H9 (cell line): ENCODE results near the gene BSN. TPM values are rescaled to one million over a fixed set of nuclear protein-coding genes. Genes with fewer than 3 reads are reported as not detected.

Experiments used
- DNase-seq: peaks from one replicate; pipeline ENCODE4 v3.0.0-alpha.2; 2017
- H2AFZ ChIP-seq: one replicate; pipeline ENCODE4 v1.6.1; 2013; ENCODE audit warnings: mild to moderate bottlenecking, low read length, control low read depth, moderate library complexity
- H2AK5ac ChIP-seq: 2 replicates; pipeline ENCODE4 v1.6.1; 2013; ENCODE audit warnings: low read length, control low read depth, mixed read lengths; ENCODE audit not compliant: insufficient read length
- H2BK120ac ChIP-seq: one replicate; pipeline ENCODE4 v1.6.1; 2013; ENCODE audit warnings: low read depth, mild to moderate bottlenecking, low read length, control low read depth, inconsistent platforms; ENCODE audit not compliant: poor library complexity, severe bottlenecking
- H2BK12ac ChIP-seq: 2 replicates; pipeline ENCODE4 v1.6.1; 2013; ENCODE audit warnings: low read length, control low read depth, mixed read lengths, low read depth; ENCODE audit not compliant: insufficient read length
- H2BK15ac ChIP-seq: 2 replicates; pipeline ENCODE4 v1.6.1; 2013; ENCODE audit warnings: low read depth, low read length, control low read depth
- H2BK20ac ChIP-seq: one replicate; pipeline ENCODE4 v1.6.1; 2013; ENCODE audit warnings: low read depth, mild to moderate bottlenecking, low read length, control low read depth, inconsistent platforms; ENCODE audit not compliant: poor library complexity, severe bottlenecking
- H2BK5ac ChIP-seq: 2 replicates; pipeline ENCODE4 v1.6.1; 2013; ENCODE audit warnings: low read length, control low read depth, mixed read lengths; ENCODE audit not compliant: insufficient read length
- H3K14ac ChIP-seq: 2 replicates; pipeline ENCODE4 v1.6.1; 2013; ENCODE audit warnings: low read length, control low read depth; ENCODE audit not compliant: insufficient read depth
- H3K18ac ChIP-seq: 2 replicates; pipeline ENCODE4 v1.6.1; 2013; ENCODE audit warnings: low read depth, mild to moderate bottlenecking, mixed read lengths, low read length, control low read depth; ENCODE audit not compliant: insufficient read length
- H3K23ac ChIP-seq: 2 replicates; pipeline ENCODE4 v1.6.1; 2013; ENCODE audit warnings: low read length, control low read depth, mixed read lengths, low read depth; ENCODE audit not compliant: insufficient read length
- H3K23me2 ChIP-seq: 2 replicates; pipeline ENCODE4 v1.6.1; 2013; ENCODE audit warnings: low read depth, mild to moderate bottlenecking, mixed read lengths, low read length, control low read depth; ENCODE audit not compliant: insufficient read length, poor library complexity, severe bottlenecking
- H3K27ac ChIP-seq: 2 replicates; pipeline ENCODE4 v1.5.1; 2013; ENCODE audit warnings: low read length, control low read depth, mixed read lengths, low read depth; ENCODE audit not compliant: insufficient read length
- H3K27me3 ChIP-seq: 2 replicates; pipeline ENCODE4 v1.6.1; 2013; ENCODE audit warnings: low read length, control low read depth, inconsistent platforms; ENCODE audit not compliant: insufficient read depth
- H3K4ac ChIP-seq: 2 replicates; pipeline ENCODE4 v1.6.1; 2013; ENCODE audit warnings: low read depth, mild to moderate bottlenecking, control low read depth, inconsistent platforms, low read length, moderate library complexity
- H3K4me1 ChIP-seq: 2 replicates; pipeline ENCODE4 v1.6.1; 2013; ENCODE audit warnings: low read length, control low read depth, inconsistent platforms; ENCODE audit not compliant: insufficient read depth
- H3K4me2 ChIP-seq: 2 replicates; pipeline ENCODE4 v1.6.1; 2013; ENCODE audit warnings: low read length, control low read depth, mixed read lengths; ENCODE audit not compliant: insufficient read length, insufficient read depth
- H3K56ac ChIP-seq: 2 replicates; pipeline ENCODE4 v1.6.1; 2013; ENCODE audit warnings: low read depth, mild to moderate bottlenecking, mixed read lengths, low read length, control low read depth; ENCODE audit not compliant: insufficient read length
- H3K79me1 ChIP-seq: 2 replicates; pipeline ENCODE4 v1.6.1; 2013; ENCODE audit warnings: low read depth, mild to moderate bottlenecking, moderate library complexity, low read length, control low read depth, inconsistent platforms; ENCODE audit not compliant: insufficient read depth, poor library complexity, severe bottlenecking
- H3K79me2 ChIP-seq: 2 replicates; pipeline ENCODE4 v1.6.1; 2013; ENCODE audit warnings: low read length, control low read depth, inconsistent platforms; ENCODE audit not compliant: insufficient read depth
- H3K9ac ChIP-seq: 2 replicates; pipeline ENCODE4 v1.6.1; 2013; ENCODE audit warnings: low read length, control low read depth, mixed read lengths; ENCODE audit not compliant: insufficient read length; ENCODE audit errors: extremely low read depth
- H3K9me3 ChIP-seq: one replicate; pipeline ENCODE4 v1.6.1; 2013; ENCODE audit warnings: low read depth, low read length, inconsistent platforms; ENCODE audit not compliant: control insufficient read depth
- H3T11ph ChIP-seq: one replicate; pipeline ENCODE4 v1.6.1; 2013; ENCODE audit warnings: mild to moderate bottlenecking, low read length, control low read depth, inconsistent platforms
- H4K20me1 ChIP-seq: one replicate; pipeline ENCODE4 v1.6.1; 2013; ENCODE audit not compliant: control insufficient read depth, insufficient read length, insufficient read depth
- H4K5ac ChIP-seq: 2 replicates; pipeline ENCODE4 v1.6.1; 2013; ENCODE audit warnings: low read depth, mild to moderate bottlenecking, mixed read lengths, low read length, control low read depth; ENCODE audit not compliant: insufficient read length
- H4K8ac ChIP-seq: replicated peaks from 2 replicates; pipeline ENCODE4 v1.6.1; 2013; ENCODE audit warnings: low read length, control low read depth, mixed read lengths, low read depth; ENCODE audit not compliant: insufficient read length
- H4K91ac ChIP-seq: 2 replicates; pipeline ENCODE4 v1.6.1; 2013; ENCODE audit warnings: low read depth, mild to moderate bottlenecking, moderate library complexity, mixed read lengths, low read length, control low read depth; ENCODE audit not compliant: insufficient read length
- H3K27ac Mint-ChIP-seq, 3 experiments: 2 replicates in 2 of 3; 3 replicates in 1 of 3; pipeline ENCODE4 v1.8.0; 2020 to 2021; ENCODE audit warnings: mixed read lengths in 3 of 3, mild to moderate bottlenecking in 1 of 3, moderate library complexity in 1 of 3
- H3K27me3 Mint-ChIP-seq: 2 replicates; pipeline ENCODE4 v1.8.0; 2021; ENCODE audit warnings: low read depth, mild to moderate bottlenecking, moderate library complexity, mixed read lengths
- H3K36me3 Mint-ChIP-seq, 3 experiments: 2 replicates in 2 of 3; 3 replicates in 1 of 3; pipeline ENCODE4 v1.8.0; 2020 to 2021; ENCODE audit warnings: low read depth in 3 of 3, mixed read lengths in 3 of 3; ENCODE audit not compliant: insufficient read depth in 1 of 3
- H3K4me1 Mint-ChIP-seq, 2 experiments: 2 replicates each; pipeline ENCODE4 v1.8.0; 2020; ENCODE audit warnings: mixed read lengths in 2 of 2
- H3K4me3 Mint-ChIP-seq, 2 experiments: 2 replicates in 1 of 2; 3 replicates in 1 of 2; pipeline ENCODE4 v1.8.0; 2020 to 2021; ENCODE audit warnings: mild to moderate bottlenecking in 2 of 2, mixed read lengths in 2 of 2, moderate library complexity in 1 of 2
- H3K9me3 Mint-ChIP-seq, 2 experiments: 2 replicates in 1 of 2; 3 replicates in 1 of 2; pipeline ENCODE4 v1.8.0; 2020; ENCODE audit warnings: mild to moderate bottlenecking in 2 of 2, mixed read lengths in 2 of 2, moderate library complexity in 1 of 2
- CTCF ChIP-seq: fragments of 200-600 bp; sonication (generic); conservative IDR thresholded peaks from 3 replicates; pipeline ENCODE4 v1.8.0; 2021; ENCODE audit warnings: antibody characterized with exemption, mild to moderate bottlenecking
- WGBS: extraction: QIAGEN DNeasy Blood & Tissue Kit; methylation state at CpG from one replicate; pipeline ENCODE4 v1.1.7; 2013; ENCODE audit warnings: missing lambda C conversion rate, low lambda C conversion rate, mixed read lengths; ENCODE audit not compliant: insufficient read length; ENCODE audit errors: extremely low coverage; 5-methylcytosine and 5-hydroxymethylcytosine counted together
- total RNA-seq: library from RNA; stranded (reverse); gene quantifications from 2 replicates; pipeline ENCODE4 v1.2.1, GENCODE V29; 2021

BSN gene
- total RNA-seq, 1 experiment from 2014 or later, result 2.4 TPM

GRCh38 chr3:49609314-49609713 is 55.0 kb downstream of the BSN start:
- H3K4me1 Mint-ChIP-seq, result no peaks in the 10 kb centered on the region
- no peak overlapping the region for H4K8ac ChIP-seq
- H2BK5ac ChIP-seq, result no peak overlapping the region
- no peak overlapping the region for H4K91ac ChIP-seq
- no peak overlapping the region for H2AFZ ChIP-seq
- peaks cover 5 to 6% of the 10 kb centered on the region in 2 experiments; a peak in 3 of 5 replicates for H3K9me3 Mint-ChIP-seq
- no peak overlapping the region for H3K56ac ChIP-seq
- no peak overlapping the region for H3K4me2 ChIP-seq
- H3K18ac ChIP-seq, result no peak overlapping the region
- no peak overlapping the region for H3K27ac Mint-ChIP-seq
- H2AK5ac ChIP-seq, result no peak overlapping the region
- no peaks in the 10 kb centered on the region for H3K23me2 ChIP-seq
- TF ChIP-seq CTCF, result no peak
- no peaks in the 10 kb centered on the region for H3K79me2 ChIP-seq
- H3K36me3 Mint-ChIP-seq, result peaks cover 0 to 4% (median 2%) of the 10 kb centered on the region in 3 experiments; a peak in 3 of 7 replicates
- H3K9ac ChIP-seq, result no peak overlapping the region
- no peak for DNase-seq
- H4K5ac ChIP-seq, result no peak overlapping the region
- H3K4ac ChIP-seq, result no peak overlapping the region
- no peak overlapping the region for H2BK20ac ChIP-seq
- no peaks in the 10 kb centered on the region for H4K20me1 ChIP-seq
- no peaks in the 10 kb centered on the region for H3K79me1 ChIP-seq
- no peak overlapping the region for H3T11ph ChIP-seq
- no peaks in the 10 kb centered on the region for H3K27me3 ChIP-seq
- H3K27ac ChIP-seq, result no peak overlapping the region
- H3K9me3 ChIP-seq, result no peaks in the 10 kb centered on the region
- no peak overlapping the region for H2BK15ac ChIP-seq
- H3K14ac ChIP-seq, result no peak overlapping the region
- H3K27me3 Mint-ChIP-seq, result no peaks in the 10 kb centered on the region; the same call in 1 of the 2 replicates
- no peaks in the 10 kb centered on the region for H3K4me1 ChIP-seq
- WGBS, result no CpG with 5 or more reads among the region's 5 CpGs
- no peak overlapping the region for H2BK12ac ChIP-seq
- no peak overlapping the region for H3K23ac ChIP-seq
- no peak overlapping the region for H2BK120ac ChIP-seq
- H3K4me3 Mint-ChIP-seq, result no peak overlapping the region
